NCI-H446 treated with DMSO at 0.1 percent for 48 hours (cell line): ENCODE data around the gene COQ2.

ENCODE experiments used
- DNase-seq: peaks from one replicate; lab custom pipeline; 2025; lab: John Stamatoyannopoulos, UW

COQ2 gene

GRCh38 chr4:83216959-83217683 lies 67.5 kb downstream of the COQ2 start:
- DNase-seq: no peak

GRCh38 chr4:83214079-83214478 lies 70.5 kb downstream of the COQ2 start:
- no peak for DNase-seq
